NT2/D1 (cell line): Measurements from ENCODE around the gene IL19.

Experiments used
- DNase-seq: peaks from one replicate; pipeline ENCODE4 v3.0.0-alpha.2; 2011; ENCODE audit warnings: low read depth, low spot score
- H3K27me3 ChIP-seq: 2 replicates; pipeline ENCODE4 v1.6.0; 2011; ENCODE audit warnings: mild to moderate bottlenecking; ENCODE audit not compliant: insufficient read length, insufficient read depth
- H3K36me3 ChIP-seq: 2 replicates; pipeline ENCODE4 v1.6.1; 2011; ENCODE audit warnings: mild to moderate bottlenecking, low read length, mixed read lengths; ENCODE audit not compliant: insufficient read depth, insufficient read length
- H3K4me1 ChIP-seq: 2 replicates; pipeline ENCODE4 v1.5.1; 2011; ENCODE audit not compliant: insufficient read depth, insufficient read length
- H3K4me3 ChIP-seq: 2 replicates; pipeline ENCODE4 v1.5.1; 2011; ENCODE audit warnings: low read depth; ENCODE audit not compliant: insufficient read length
- H3K9ac ChIP-seq: 2 replicates; pipeline ENCODE4 v1.6.0; 2011; ENCODE audit warnings: low read depth; ENCODE audit not compliant: insufficient read length
- H3K9me3 ChIP-seq: 2 replicates; pipeline ENCODE4 v1.5.1; 2011; ENCODE audit warnings: mild to moderate bottlenecking, low read length; ENCODE audit not compliant: insufficient read depth
- SUZ12 ChIP-seq: IDR thresholded peaks from 2 replicates; pipeline ENCODE4 v1.6.1; 2011; ENCODE audit not compliant: insufficient read length, insufficient read depth; ENCODE audit errors: extremely low read depth
- YY1 ChIP-seq: IDR thresholded peaks from 2 replicates; pipeline ENCODE4 v1.6.1; 2011; ENCODE audit not compliant: insufficient read length, insufficient read depth
- ZNF274 ChIP-seq: IDR thresholded peaks from 2 replicates; pipeline ENCODE4 v1.6.1; 2011; ENCODE audit warnings: mild to moderate bottlenecking, low read depth, low read length

IL19 gene

GRCh38 chr1:206890125-206891060, 119.8 kb downstream of the IL19 start:
- no peak overlapping the region for H3K4me3 ChIP-seq
- peaks cover 5% of the 10 kb centered on the region for H3K4me1 ChIP-seq
- no peak overlapping the region for H3K9ac ChIP-seq
- TF ChIP-seq ZNF274 (no peak), YY1 (no peak), SUZ12 (no peak)
- H3K27me3 ChIP-seq, result no peaks in the 10 kb centered on the region
- H3K9me3 ChIP-seq, result no peaks in the 10 kb centered on the region
- H3K36me3 ChIP-seq, result no peaks in the 10 kb centered on the region
- peak; percentile 74 for DNase-seq

GRCh38 chr1:206891412-206891811, 120.8 kb downstream of the IL19 start:
- H3K9me3 ChIP-seq, result no peaks in the 10 kb centered on the region
- no peak overlapping the region for H3K4me3 ChIP-seq
- no peaks in the 10 kb centered on the region for H3K36me3 ChIP-seq
- DNase-seq, result no peak
- no peak for TF ChIP-seq YY1
- no peak for TF ChIP-seq SUZ12
- TF ChIP-seq ZNF274, result no peak
- H3K9ac ChIP-seq, result no peak overlapping the region
- H3K4me1 ChIP-seq, result peaks cover 5% of the 10 kb centered on the region
- no peaks in the 10 kb centered on the region for H3K27me3 ChIP-seq
